Activated T-cell treated with anti-CD3 and anti-CD28 coated beads, Interleukin-2, amount 50 U/mL, for 72 hours (primary cell): ENCODE results near the gene SSBP3. TPM values are rescaled to one million over a fixed set of nuclear protein-coding genes. Genes with fewer than 3 reads are reported as not detected.

Experiments used
- ATAC-seq, 2 donors: fragments of 150-1000 bp; cut with Tn5 transposase; replicated peaks in 1 of 2; 2 replicates each; pipeline ENCODE4 v1.10.0; 2021; ENCODE audit warnings: moderate library complexity in 2 of 2, mild to moderate bottlenecking in 1 of 2
- DNase-seq, 2 donors: peaks; one replicate each; pipeline ENCODE4 v3.0.0; 2021 to 2022; ENCODE audit warnings: mixed read lengths in 1 of 2
- H3K27ac Mint-ChIP-seq: one replicate; pipeline ENCODE4 v1.8.0; 2022; ENCODE audit warnings: mild to moderate bottlenecking, moderate library complexity, mixed read lengths
- H3K27me3 Mint-ChIP-seq: one replicate; pipeline ENCODE4 v1.8.0; 2022; ENCODE audit warnings: low read depth, mixed read lengths
- H3K36me3 Mint-ChIP-seq, 2 donors: one replicate each; pipeline ENCODE4 v1.8.0; 2022; ENCODE audit warnings: mixed read lengths in 2 of 2, mild to moderate bottlenecking in 1 of 2; ENCODE audit not compliant: insufficient read depth in 2 of 2
- H3K4me1 Mint-ChIP-seq: one replicate; pipeline ENCODE4 v1.8.0; 2022; ENCODE audit warnings: low read depth, mixed read lengths
- H3K4me3 Mint-ChIP-seq, 2 donors: one replicate each; pipeline ENCODE4 v1.8.0; 2022; ENCODE audit warnings: mild to moderate bottlenecking in 2 of 2, mixed read lengths in 2 of 2, moderate library complexity in 2 of 2
- H3K9me3 Mint-ChIP-seq, 2 donors: one replicate each; pipeline ENCODE4 v1.8.0; 2022; ENCODE audit warnings: mixed read lengths in 2 of 2
- total RNA-seq, 2 donors: library from RNA; stranded (reverse); gene quantifications; one replicate each; pipeline ENCODE4 v1.2.3, GENCODE V29; 2022

SSBP3 gene
- total RNA-seq, 2 donors from 2014 or later: 70.1 to 84.9 TPM

- Mint-ChIP-seq H3K36me3 (peaks cover 2 to 6% of the 10 kb centered on the region in 2 donors), H3K4me3 (no peak overlapping the region), H3K27me3 (no peaks in the 10 kb centered on the region), H3K9me3 (no peaks in the 10 kb centered on the region), H3K27ac (no peak overlapping the region), H3K4me1 (peaks cover 38% of the 10 kb centered on the region)
- DNase-seq (no peak), ATAC-seq (no peak)
Measured at GRCh38 chr1:54225986-54226559, 180.1 kb downstream of the SSBP3 start.

GRCh38 chr1:54225378-54225777 is 180.8 kb downstream of the SSBP3 start:
- ATAC-seq (no peak), DNase-seq (no peak)
- Mint-ChIP-seq H3K4me3 (no peak overlapping the region), H3K36me3 (peaks cover 2 to 6% of the 10 kb centered on the region in 2 donors), H3K27ac (peak overlapping the region; percentile 61), H3K9me3 (no peaks in the 10 kb centered on the region), H3K27me3 (no peaks in the 10 kb centered on the region), H3K4me1 (peaks cover 31% of the 10 kb centered on the region)

DNA sequence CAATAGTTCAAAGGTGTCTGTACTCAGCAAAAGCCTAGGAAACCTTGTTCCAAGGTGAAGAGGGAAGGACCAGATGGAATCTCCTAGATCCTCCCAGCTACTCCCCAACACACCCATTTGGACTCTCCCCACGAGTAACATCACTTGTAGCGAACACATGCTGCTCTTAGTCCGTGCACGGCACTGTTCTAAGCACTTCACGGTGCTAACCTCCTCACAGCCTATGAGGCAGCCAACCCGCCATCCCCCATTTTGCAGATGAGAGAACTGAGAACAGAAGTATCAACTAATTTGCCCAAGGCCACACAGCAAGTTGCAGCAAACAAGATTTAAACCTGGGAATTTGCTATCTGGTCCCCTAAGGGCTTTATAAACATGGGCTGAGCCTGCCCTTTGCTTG is 182.0 kb downstream of the SSBP3 start:
- Mint-ChIP-seq H3K4me1 (peaks cover 19% of the 10 kb centered on the region), H3K27me3 (no peaks in the 10 kb centered on the region), H3K36me3 (peaks cover 2 to 6% of the 10 kb centered on the region in 2 donors), H3K9me3 (no peaks in the 10 kb centered on the region), H3K4me3 (no peak overlapping the region), H3K27ac (no peak overlapping the region)
- DNase-seq (no peak), ATAC-seq (no peak)

GRCh38 chr1:54223441-54224202 is 182.6 kb downstream of the SSBP3 start:
- H3K4me3 Mint-ChIP-seq: no peak overlapping the region
- DNase-seq (no peak), ATAC-seq (no peak)
- H3K4me1 Mint-ChIP-seq: peaks cover 15% of the 10 kb centered on the region
- no peaks in the 10 kb centered on the region for H3K27me3 Mint-ChIP-seq
- no peak overlapping the region for H3K27ac Mint-ChIP-seq
- H3K36me3 Mint-ChIP-seq: peaks cover 2 to 7% of the 10 kb centered on the region in 2 donors
- H3K9me3 Mint-ChIP-seq: no peaks in the 10 kb centered on the region

GRCh38 chr1:54222711-54223110 is 183.5 kb downstream of the SSBP3 start:
- Mint-ChIP-seq H3K27ac (no peak overlapping the region), H3K9me3 (no peaks in the 10 kb centered on the region), H3K4me1 (peaks cover 9% of the 10 kb centered on the region), H3K27me3 (no peaks in the 10 kb centered on the region), H3K4me3 (no peak overlapping the region), H3K36me3 (peaks cover 2 to 12% of the 10 kb centered on the region in 2 donors)
- ATAC-seq (no peak), DNase-seq (no peak)

GRCh38 chr1:54221867-54222484 is 184.2 kb downstream of the SSBP3 start:
- H3K27ac Mint-ChIP-seq: no peak overlapping the region
- no peak overlapping the region for H3K4me3 Mint-ChIP-seq
- H3K9me3 Mint-ChIP-seq: no peaks in the 10 kb centered on the region

GRCh38 chr1:54221113-54221834 is 184.9 kb downstream of the SSBP3 start:
- no peak overlapping the region for H3K27ac Mint-ChIP-seq
- H3K36me3 Mint-ChIP-seq: peaks cover 10 to 20% of the 10 kb centered on the region in 2 donors
- ATAC-seq: no peak
- H3K4me1 Mint-ChIP-seq: no peaks in the 10 kb centered on the region
- H3K9me3 Mint-ChIP-seq: no peaks in the 10 kb centered on the region
- no peak for DNase-seq
- H3K4me3 Mint-ChIP-seq: no peak overlapping the region
- H3K27me3 Mint-ChIP-seq: no peaks in the 10 kb centered on the region

More at GRCh38 chr1:54221867-54222484, 184.2 kb downstream of the SSBP3 start:
- no peaks in the 10 kb centered on the region for H3K27me3 Mint-ChIP-seq
- H3K4me1 Mint-ChIP-seq: peaks cover 1% of the 10 kb centered on the region
- no peak for DNase-seq
- no peak for ATAC-seq
- peaks cover 6 to 16% of the 10 kb centered on the region in 2 donors for H3K36me3 Mint-ChIP-seq

DNA sequence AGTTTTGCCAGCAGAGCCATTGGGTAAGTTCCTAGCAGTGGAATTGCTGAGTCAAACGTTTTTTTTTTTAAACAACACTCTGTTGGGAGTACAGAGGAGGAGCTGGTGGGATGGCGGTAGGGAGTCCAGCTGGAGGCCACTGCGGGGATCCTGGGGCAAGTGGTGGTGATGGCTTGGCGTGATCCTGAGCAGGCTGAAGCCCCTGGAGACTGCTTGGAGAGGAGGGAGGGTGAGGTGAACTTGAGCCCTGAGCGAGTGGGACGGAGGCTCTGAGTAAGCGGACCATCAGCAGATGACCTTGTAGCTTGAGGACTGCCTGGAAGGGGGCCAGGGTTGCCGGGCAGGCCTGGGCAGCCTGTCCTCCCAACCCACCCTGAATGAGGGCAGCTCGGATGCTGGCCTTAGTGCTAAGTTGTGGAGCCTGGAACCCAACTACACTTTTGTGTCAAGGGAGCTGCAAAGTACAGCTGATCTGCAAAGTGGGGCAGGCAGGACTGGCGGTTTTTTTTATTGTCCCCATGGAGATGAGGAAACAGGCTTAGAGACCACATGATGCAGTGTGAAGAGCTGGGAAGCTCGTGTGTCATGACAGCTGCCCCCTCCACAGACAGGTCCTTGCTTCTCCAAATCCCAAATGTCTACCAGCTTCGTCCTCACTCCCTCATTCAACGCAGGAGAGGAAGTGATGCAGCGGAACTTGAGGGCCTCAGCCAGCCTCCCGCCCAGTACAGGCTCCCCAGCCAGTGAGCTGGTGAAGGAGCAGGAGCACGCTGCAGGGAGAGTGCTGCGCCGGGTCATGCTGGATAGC is 186.0 kb downstream of the SSBP3 start:
- H3K27me3 Mint-ChIP-seq: no peaks in the 10 kb centered on the region
- ATAC-seq (no peak), DNase-seq (no peak)
- no peak overlapping the region for H3K4me3 Mint-ChIP-seq
- H3K4me1 Mint-ChIP-seq: no peaks in the 10 kb centered on the region
- peak overlapping the region; percentile 51 for H3K27ac Mint-ChIP-seq
- no peaks in the 10 kb centered on the region for H3K9me3 Mint-ChIP-seq
- H3K36me3 Mint-ChIP-seq: peaks cover 7 to 18% of the 10 kb centered on the region in 2 donors

DNA sequence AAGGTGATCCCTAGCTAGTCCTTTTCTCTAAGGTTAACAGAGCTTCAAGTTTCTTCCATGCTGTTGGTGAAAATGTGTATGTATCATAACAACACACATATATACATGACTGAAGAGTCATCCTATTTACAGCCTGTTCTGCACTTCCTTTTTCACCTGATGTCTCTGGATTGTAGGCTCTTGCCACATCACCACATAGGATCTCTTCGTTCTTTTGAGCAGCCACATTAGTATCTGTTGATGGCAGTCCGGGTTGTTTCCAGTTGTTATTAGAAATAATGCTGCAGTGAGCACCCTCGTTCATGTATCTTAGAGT is 186.5 kb downstream of the SSBP3 start:
- H3K27me3 Mint-ChIP-seq: no peaks in the 10 kb centered on the region
- DNase-seq: no peak
- no peak overlapping the region for H3K4me3 Mint-ChIP-seq
- H3K36me3 Mint-ChIP-seq: peaks cover 7 to 17% of the 10 kb centered on the region in 2 donors
- H3K9me3 Mint-ChIP-seq: no peaks in the 10 kb centered on the region
- ATAC-seq: no peak
- peak overlapping the region; percentile 51 for H3K27ac Mint-ChIP-seq
- no peaks in the 10 kb centered on the region for H3K4me1 Mint-ChIP-seq

- Mint-ChIP-seq H3K27me3 (no peaks in the 10 kb centered on the region), H3K4me3 (no peak overlapping the region), H3K36me3 (peaks cover 9 to 21% of the 10 kb centered on the region in 2 donors), H3K27ac (peak overlapping the region; percentile 18), H3K4me1 (no peaks in the 10 kb centered on the region), H3K9me3 (no peaks in the 10 kb centered on the region)
- DNase-seq (no peak), ATAC-seq (no peak)
Measured at GRCh38 chr1:54218883-54219687, 187.1 kb downstream of the SSBP3 start.

GRCh38 chr1:54215523-54215922 is 190.7 kb downstream of the SSBP3 start:
- ATAC-seq (no peak), DNase-seq (no peak)
- Mint-ChIP-seq H3K4me3 (no peak overlapping the region), H3K27me3 (no peaks in the 10 kb centered on the region), H3K4me1 (no peaks in the 10 kb centered on the region), H3K9me3 (no peaks in the 10 kb centered on the region), H3K27ac (no peak overlapping the region), H3K36me3 (peaks cover 19 to 38% of the 10 kb centered on the region in 2 donors)

- Mint-ChIP-seq H3K27me3 (no peaks in the 10 kb centered on the region), H3K36me3 (peaks cover 24 to 37% of the 10 kb centered on the region in 2 donors), H3K27ac (no peak overlapping the region)
Measured at GRCh38 chr1:54212872-54213271, 193.3 kb downstream of the SSBP3 start.

More at GRCh38 chr1:54212872-54213271, 193.3 kb downstream of the SSBP3 start:
- no peak overlapping the region for H3K4me3 Mint-ChIP-seq
- no peak for ATAC-seq
- peaks cover 5% of the 10 kb centered on the region for H3K4me1 Mint-ChIP-seq
- no peaks in the 10 kb centered on the region for H3K9me3 Mint-ChIP-seq
- no peak for DNase-seq
